ENCODE measurements around the gene MIS18BP1. TPM values are rescaled to one million over a fixed set of nuclear protein-coding genes. Genes with fewer than 3 reads are reported as not detected.

MIS18BP1 gene
- total RNA-seq, 4 donors from 2014 or later = 28.5 to 58.0 (median 29.7) TPM

Small RNA genes lying within 50 kb of the gene (small RNA-seq; reads per million reads assigned to genes)
- gene RNU6-552P = not detected

Other genes with a start within 250 kb of the MIS18BP1 start
- 10 to 100 TPM; 23.1 to 32.2 (median 27.7) TPM for gene PRPF39, start 169.1 kb downstream of the MIS18BP1 start, total RNA-seq
- 10 to 100 TPM; 18.6 to 37.7 (median 23.7) TPM for gene FKBP3, start 118.7 kb downstream of the MIS18BP1 start, total RNA-seq
- 10 to 100 TPM in 1 of 4 donors, 1 to 10 TPM in 3; 3.6 to 16.7 (median 4.8) TPM for gene FANCM, start 117.3 kb downstream of the MIS18BP1 start, total RNA-seq